ENCODE results near the gene SOD3. TPM values are rescaled to one million over a fixed set of nuclear protein-coding genes. Genes with fewer than 3 reads are reported as not detected.

The SOD3 gene
- total and polyA plus RNA-seq, 9 of the 15 experiments (the other 6 are each of a cell fraction or from before 2014, with no cell fraction given): 0.10 to 0.31 (median 0.24) TPM; not detected in 6

DNA sequence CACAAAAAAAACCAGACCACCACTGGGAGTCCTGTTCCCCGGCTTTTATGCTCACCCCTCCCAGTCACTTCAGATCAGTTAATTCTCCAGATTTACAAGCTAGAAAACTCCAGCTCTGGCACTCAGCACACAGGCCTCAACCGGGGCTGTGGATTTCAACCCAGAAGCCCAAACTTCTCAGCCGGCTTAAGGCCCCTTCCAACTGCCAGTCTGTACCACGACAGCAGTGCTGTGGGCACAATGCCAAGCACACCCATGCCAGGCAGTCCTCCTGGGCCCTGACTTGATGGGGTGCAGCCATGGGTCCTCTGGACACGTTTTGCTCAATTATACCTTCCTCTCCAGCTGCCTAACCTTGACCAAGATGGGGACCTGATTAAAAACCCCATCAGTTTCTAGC, 12.2 kb downstream of the SOD3 start (continued):
- TF ChIP-seq, protein P1, sequence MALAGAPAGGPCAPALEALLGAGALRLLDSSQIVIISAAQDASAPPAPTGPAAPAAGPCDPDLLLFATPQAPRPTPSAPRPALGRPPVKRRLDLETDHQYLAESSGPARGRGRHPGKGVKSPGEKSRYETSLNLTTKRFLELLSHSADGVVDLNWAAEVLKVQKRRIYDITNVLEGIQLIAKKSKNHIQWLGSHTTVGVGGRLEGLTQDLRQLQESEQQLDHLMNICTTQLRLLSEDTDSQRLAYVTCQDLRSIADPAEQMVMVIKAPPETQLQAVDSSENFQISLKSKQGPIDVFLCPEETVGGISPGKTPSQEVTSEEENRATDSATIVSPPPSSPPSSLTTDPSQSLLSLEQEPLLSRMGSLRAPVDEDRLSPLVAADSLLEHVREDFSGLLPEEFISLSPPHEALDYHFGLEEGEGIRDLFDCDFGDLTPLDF (CRISPR knock-in tag; IDR thresholded peaks at IDR 0.05): no peak
- no peak for TF ChIP-seq DACH1 (IDR thresholded peaks at IDR 0.05; ENCODE audit: partially characterized antibody)
- no peak for TF ChIP-seq SETDB1 (IDR thresholded peaks at IDR 0.05; ENCODE audit: low read length)
- TF ChIP-seq FOXM1 (IDR thresholded peaks at IDR 0.05; ENCODE audit: low read depth): no peak
- TF ChIP-seq FOXM1 (CRISPR knock-in tag; IDR thresholded peaks at IDR 0.05; ENCODE audit: low read depth): no peak
- no peak for TF ChIP-seq ZNF311 (CRISPR knock-in tag; IDR thresholded peaks at IDR 0.05)
- TF ChIP-seq, protein P2, sequence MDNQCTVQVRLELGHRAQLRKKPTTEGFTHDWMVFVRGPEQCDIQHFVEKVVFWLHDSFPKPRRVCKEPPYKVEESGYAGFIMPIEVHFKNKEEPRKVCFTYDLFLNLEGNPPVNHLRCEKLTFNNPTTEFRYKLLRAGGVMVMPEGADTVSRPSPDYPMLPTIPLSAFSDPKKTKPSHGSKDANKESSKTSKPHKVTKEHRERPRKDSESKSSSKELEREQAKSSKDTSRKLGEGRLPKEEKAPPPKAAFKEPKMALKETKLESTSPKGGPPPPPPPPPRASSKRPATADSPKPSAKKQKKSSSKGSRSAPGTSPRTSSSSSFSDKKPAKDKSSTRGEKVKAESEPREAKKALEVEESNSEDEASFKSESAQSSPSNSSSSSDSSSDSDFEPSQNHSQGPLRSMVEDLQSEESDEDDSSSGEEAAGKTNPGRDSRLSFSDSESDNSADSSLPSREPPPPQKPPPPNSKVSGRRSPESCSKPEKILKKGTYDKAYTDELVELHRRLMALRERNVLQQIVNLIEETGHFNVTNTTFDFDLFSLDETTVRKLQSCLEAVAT (IDR thresholded peaks at IDR 0.05): no peak
- no peak for TF ChIP-seq ZNF282 (CRISPR knock-in tag; IDR thresholded peaks at IDR 0.05)
- TF ChIP-seq RBFOX2 (IDR thresholded peaks at IDR 0.05; ENCODE audit: low read depth, low read length): no peak
- TF ChIP-seq, protein P3, sequence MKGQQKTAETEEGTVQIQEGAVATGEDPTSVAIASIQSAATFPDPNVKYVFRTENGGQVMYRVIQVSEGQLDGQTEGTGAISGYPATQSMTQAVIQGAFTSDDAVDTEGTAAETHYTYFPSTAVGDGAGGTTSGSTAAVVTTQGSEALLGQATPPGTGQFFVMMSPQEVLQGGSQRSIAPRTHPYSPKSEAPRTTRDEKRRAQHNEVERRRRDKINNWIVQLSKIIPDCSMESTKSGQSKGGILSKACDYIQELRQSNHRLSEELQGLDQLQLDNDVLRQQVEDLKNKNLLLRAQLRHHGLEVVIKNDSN (CRISPR knock-in tag; IDR thresholded peaks at IDR 0.05): no peak
- TF ChIP-seq KLF13 (tag; IDR thresholded peaks at IDR 0.05; ENCODE audit: borderline replicate concordance, low read depth): no peak
- TF ChIP-seq PRPF4 (IDR thresholded peaks at IDR 0.05; ENCODE audit: insufficient read depth, low read depth, low read length, poor library complexity, severe bottlenecking): no peak

All from K562 (cell line).